ENCODE results near the gene ATP2C2.

The ATP2C2 gene

GRCh38 chr16:84426804-84427203 lies 58.5 kb downstream of the ATP2C2 start:
- no peak for TF ChIP-seq ARNTL (CRISPR knock-in tag; IDR thresholded peaks at IDR 0.05; ENCODE audit: borderline replicate concordance, low read depth)
- TF ChIP-seq RARB (CRISPR knock-in tag; IDR thresholded peaks at IDR 0.05): no peak
- TF ChIP-seq ZNF8 (CRISPR knock-in tag; IDR thresholded peaks at IDR 0.05): no peak
- TF ChIP-seq, protein P1, sequence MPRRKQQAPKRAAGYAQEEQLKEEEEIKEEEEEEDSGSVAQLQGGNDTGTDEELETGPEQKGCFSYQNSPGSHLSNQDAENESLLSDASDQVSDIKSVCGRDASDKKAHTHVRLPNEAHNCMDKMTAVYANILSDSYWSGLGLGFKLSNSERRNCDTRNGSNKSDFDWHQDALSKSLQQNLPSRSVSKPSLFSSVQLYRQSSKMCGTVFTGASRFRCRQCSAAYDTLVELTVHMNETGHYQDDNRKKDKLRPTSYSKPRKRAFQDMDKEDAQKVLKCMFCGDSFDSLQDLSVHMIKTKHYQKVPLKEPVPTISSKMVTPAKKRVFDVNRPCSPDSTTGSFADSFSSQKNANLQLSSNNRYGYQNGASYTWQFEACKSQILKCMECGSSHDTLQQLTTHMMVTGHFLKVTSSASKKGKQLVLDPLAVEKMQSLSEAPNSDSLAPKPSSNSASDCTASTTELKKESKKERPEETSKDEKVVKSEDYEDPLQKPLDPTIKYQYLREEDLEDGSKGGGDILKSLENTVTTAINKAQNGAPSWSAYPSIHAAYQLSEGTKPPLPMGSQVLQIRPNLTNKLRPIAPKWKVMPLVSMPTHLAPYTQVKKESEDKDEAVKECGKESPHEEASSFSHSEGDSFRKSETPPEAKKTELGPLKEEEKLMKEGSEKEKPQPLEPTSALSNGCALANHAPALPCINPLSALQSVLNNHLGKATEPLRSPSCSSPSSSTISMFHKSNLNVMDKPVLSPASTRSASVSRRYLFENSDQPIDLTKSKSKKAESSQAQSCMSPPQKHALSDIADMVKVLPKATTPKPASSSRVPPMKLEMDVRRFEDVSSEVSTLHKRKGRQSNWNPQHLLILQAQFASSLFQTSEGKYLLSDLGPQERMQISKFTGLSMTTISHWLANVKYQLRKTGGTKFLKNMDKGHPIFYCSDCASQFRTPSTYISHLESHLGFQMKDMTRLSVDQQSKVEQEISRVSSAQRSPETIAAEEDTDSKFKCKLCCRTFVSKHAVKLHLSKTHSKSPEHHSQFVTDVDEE (CRISPR knock-in tag; IDR thresholded peaks at IDR 0.05): no peak
- TF ChIP-seq ZFP30 (CRISPR knock-in tag; IDR thresholded peaks at IDR 0.05): no peak
- TF ChIP-seq ESRRG (CRISPR knock-in tag; IDR thresholded peaks at IDR 0.05): no peak
- TF ChIP-seq BACH2 (CRISPR knock-in tag; IDR thresholded peaks at IDR 0.05; ENCODE audit: borderline replicate concordance): no peak
- TF ChIP-seq TOX (CRISPR knock-in tag; IDR thresholded peaks at IDR 0.05; ENCODE audit: borderline replicate concordance): no peak
- TF ChIP-seq GLIS3 (CRISPR knock-in tag; IDR thresholded peaks at IDR 0.05): no peak
- no peak for TF ChIP-seq ZFP3 (CRISPR knock-in tag; IDR thresholded peaks at IDR 0.05)
- TF ChIP-seq, protein P2, sequence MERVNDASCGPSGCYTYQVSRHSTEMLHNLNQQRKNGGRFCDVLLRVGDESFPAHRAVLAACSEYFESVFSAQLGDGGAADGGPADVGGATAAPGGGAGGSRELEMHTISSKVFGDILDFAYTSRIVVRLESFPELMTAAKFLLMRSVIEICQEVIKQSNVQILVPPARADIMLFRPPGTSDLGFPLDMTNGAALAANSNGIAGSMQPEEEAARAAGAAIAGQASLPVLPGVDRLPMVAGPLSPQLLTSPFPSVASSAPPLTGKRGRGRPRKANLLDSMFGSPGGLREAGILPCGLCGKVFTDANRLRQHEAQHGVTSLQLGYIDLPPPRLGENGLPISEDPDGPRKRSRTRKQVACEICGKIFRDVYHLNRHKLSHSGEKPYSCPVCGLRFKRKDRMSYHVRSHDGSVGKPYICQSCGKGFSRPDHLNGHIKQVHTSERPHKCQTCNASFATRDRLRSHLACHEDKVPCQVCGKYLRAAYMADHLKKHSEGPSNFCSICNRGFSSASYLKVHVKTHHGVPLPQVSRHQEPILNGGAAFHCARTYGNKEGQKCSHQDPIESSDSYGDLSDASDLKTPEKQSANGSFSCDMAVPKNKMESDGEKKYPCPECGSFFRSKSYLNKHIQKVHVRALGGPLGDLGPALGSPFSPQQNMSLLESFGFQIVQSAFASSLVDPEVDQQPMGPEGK (CRISPR knock-in tag; IDR thresholded peaks at IDR 0.05; ENCODE audit: borderline replicate concordance): no peak
- TF ChIP-seq TCF4 (CRISPR knock-in tag; IDR thresholded peaks at IDR 0.05; ENCODE audit: borderline replicate concordance): no peak
- no peak for TF ChIP-seq ZNF565 (CRISPR knock-in tag; conservative IDR thresholded peaks at IDR 0.05; ENCODE audit: low read depth)
- TF ChIP-seq, protein P3, sequence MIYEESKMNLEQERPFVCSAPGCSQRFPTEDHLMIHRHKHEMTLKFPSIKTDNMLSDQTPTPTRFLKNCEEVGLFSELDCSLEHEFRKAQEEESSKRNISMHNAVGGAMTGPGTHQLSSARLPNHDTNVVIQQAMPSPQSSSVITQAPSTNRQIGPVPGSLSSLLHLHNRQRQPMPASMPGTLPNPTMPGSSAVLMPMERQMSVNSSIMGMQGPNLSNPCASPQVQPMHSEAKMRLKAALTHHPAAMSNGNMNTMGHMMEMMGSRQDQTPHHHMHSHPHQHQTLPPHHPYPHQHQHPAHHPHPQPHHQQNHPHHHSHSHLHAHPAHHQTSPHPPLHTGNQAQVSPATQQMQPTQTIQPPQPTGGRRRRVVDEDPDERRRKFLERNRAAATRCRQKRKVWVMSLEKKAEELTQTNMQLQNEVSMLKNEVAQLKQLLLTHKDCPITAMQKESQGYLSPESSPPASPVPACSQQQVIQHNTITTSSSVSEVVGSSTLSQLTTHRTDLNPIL (CRISPR knock-in tag; IDR thresholded peaks at IDR 0.05; ENCODE audit: low read depth): no peak
- no peak for ATAC-seq

DNA sequence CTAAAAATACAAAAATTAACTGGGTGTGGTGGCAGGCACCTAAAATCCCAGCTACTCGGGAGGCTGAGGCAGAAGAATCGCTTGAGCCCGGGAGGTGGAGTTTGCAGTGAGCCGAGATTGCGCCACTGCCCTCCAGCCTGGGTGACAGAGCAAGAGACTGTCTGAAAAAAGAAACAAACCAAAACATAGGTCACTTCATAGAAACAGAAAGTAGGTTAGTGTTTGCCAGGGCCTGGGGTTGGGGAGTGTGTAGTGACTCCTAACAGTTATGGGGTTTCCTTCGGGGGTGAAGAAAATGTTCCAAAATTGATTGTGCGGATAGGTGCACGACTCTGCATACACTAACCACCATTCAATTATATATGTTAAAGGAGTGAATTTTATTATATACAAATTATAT lies 59.2 kb downstream of the ATP2C2 start:
- TF ChIP-seq ESRRG (CRISPR knock-in tag; IDR thresholded peaks at IDR 0.05) (no peak), ZFP30 (CRISPR knock-in tag; IDR thresholded peaks at IDR 0.05) (no peak)
- no peak for ATAC-seq

DNA sequence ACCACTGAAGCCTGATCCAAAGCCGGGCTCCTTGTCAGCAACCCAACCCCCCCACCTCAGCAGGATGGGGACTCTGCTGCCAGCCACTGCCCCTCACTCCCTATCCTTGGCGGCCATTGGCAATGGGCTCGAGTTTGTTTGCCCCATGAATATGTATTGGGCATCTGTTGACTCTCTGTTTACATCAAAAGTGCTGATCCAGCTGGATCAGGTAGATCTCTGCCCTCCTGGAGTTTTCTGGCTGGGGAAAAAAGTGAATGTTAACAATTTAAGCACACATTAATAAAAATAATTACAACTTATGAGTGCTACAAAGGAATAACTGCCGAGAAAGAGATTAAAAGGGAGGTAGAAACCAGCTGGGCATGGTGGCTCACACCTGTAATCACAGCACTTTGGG lies 62.5 kb downstream of the ATP2C2 start:
- ATAC-seq: no peak
- TF ChIP-seq, protein P2 (CRISPR knock-in tag; IDR thresholded peaks at IDR 0.05; ENCODE audit: borderline replicate concordance): no peak
- TF ChIP-seq ZC3H10 (CRISPR knock-in tag; IDR thresholded peaks at IDR 0.05): no peak
- TF ChIP-seq, protein P1 (CRISPR knock-in tag; IDR thresholded peaks at IDR 0.05): no peak

DNA sequence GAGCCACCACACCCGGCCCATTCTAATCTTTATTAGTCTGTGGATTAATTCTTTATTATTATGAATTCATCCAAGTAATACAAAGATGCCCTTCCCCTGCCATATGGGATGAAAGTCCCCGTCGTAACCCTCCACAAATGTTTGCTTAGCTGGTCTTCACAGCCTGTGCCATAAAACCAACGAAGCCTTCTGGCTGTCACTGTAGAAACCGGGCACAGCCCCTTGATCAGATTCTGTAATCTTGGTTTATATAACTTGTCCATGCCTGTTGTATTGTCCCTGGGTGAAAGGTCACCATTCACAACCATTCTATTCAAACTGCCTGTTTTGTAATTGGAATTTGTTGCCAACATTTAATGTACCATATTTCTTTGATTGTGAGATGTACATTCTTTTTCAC lies 66.5 kb downstream of the ATP2C2 start:
- ATAC-seq: no peak

More for the DNA sequence above, 66.5 kb downstream of the ATP2C2 start:
- no peak for TF ChIP-seq PPARA (CRISPR knock-in tag; IDR thresholded peaks at IDR 0.05; ENCODE audit: borderline replicate concordance)
- no peak for TF ChIP-seq ZNF8 (CRISPR knock-in tag; IDR thresholded peaks at IDR 0.05)
- no peak for TF ChIP-seq ESRRG (CRISPR knock-in tag; IDR thresholded peaks at IDR 0.05)
- TF ChIP-seq TCF4 (CRISPR knock-in tag; IDR thresholded peaks at IDR 0.05; ENCODE audit: borderline replicate concordance): no peak
- TF ChIP-seq TOX (CRISPR knock-in tag; IDR thresholded peaks at IDR 0.05; ENCODE audit: borderline replicate concordance): no peak
